Measurements from ENCODE around the gene RIMS4.

The RIMS4 gene

GRCh38 chr20:44736170-44737021, 74.0 kb downstream of the RIMS4 start:
- peak; percentile 79 for DNase-seq

- DNase-seq, result no peak
Observed at GRCh38 chr20:44735816-44736169, 74.6 kb downstream of the RIMS4 start.

DNA sequence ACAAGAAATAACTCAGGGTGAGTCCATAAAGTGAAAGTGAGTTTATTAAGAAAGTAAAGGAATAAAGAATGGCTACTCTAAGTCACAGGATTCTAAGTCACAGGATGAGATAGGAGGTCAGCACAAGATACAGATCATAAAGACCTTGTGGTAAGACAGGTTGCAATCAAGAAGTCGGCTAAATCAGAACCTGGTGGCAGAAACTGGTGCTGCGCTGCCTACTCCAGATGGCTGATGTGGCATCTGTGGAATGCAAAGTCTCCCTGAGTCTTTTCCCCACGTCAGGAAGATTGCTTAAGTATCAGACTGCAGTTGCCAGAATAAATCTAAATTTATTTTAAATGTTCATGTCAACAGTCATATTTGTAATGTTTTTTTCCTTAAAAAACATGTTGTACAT, 75.4 kb downstream of the RIMS4 start:
- no peak for DNase-seq

DNA sequence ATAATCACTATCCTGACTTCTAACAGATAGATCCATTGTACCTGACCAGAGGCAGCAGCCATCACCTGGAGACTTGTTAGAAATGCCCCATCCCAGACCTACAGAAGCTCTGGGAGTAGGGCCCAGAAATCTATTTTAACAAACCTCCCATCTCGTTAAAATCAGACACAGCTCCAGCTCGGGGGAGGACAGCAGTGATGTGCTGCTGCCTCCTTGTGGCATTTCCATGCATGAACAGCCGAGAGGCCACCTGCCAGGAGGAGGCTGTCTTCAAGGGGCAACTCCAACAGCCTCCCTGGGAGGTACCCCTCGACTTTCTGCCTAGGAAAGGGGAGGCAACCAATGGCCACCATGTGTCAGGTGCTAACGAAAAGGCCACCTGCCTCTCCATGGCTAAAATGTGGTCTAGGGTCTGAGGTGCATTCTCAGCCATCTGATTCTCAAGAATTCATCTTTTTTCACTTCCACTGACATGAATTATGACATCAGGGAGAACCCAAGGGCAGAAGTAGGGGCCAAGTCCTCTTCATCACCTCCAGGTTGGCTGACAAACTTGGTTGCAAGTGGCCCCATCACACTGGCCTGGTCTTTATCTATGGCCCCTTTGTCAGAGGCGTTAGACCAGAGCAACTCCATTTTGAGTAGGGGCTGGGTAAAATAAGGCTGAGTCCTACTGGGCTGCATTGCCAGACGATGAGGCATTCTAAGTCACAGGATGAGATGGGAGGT, 76.8 kb downstream of the RIMS4 start:
- DNase-seq, result peak; percentile 65

- DNase-seq, result no peak
Observed at GRCh38 chr20:44732327-44732726, 78.0 kb downstream of the RIMS4 start.

DNA sequence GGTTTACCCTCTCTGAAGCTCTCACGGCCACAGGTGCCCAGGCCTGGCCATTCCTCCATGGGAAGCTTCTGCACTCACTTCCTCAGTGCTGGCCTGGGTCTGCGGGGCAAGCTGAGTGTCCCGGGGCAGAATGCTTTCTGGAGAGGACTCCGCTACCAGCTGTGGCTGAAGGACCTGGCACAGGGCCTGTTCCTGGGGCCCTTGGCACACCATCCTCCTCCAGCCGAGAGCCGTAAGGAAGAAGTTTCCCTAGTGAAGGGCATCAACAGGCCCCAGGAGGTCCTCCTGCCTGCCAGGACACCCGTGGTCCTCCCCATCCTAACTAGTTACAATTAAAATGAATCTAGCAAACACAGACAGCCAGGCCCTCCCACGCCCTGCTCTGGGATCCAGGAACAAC, 78.7 kb downstream of the RIMS4 start:
- DNase-seq, result no peak

DNA sequence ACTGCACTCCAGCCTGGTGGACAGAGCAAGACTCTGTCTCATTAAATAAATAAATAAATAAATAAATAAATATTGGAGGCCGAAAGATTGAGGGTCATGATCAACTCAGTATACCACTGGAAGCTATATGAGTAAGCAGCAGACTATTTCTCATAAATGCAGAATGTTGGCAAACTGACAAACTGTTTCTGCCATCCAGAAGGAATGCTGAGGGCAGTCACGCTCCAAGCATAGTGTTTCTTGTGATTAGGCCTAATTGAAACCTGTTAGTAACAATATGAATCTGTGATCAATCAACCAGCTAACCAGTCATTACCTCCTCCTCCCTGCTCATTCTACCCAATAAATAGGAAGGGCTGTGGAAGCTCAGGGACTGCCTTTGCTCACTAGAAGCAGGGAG, 79.9 kb downstream of the RIMS4 start:
- no peak for DNase-seq

DNA sequence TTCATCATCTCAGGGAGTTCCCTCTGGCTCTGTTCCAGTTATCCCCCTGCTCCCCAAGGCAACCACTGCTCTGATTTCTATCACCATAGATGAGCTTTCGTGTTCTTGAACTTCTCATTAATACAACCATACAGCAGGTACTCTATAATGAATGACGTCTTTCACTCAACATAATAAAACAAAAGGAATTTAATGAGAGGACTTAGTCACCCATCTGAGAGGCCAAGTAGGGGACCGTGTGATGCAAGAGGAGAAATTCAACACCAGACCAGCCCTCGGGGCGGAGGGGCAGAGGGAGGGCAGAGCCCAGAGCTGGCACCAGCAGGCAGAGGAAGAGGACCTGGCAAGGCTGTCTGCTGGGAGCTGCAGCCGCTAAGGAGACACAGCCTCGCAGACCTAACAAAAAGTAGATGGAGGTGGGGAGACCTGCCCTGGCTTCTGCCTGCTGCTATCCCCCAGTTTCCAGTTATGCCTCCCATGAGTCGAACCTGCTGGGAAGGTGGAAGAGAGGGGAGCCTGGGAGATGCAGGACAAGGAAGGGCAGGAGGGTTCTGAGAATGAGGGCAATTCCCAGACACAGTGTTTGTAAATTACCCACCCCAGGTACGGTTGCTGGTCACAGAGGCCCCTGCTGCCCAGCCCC, 81.4 kb downstream of the RIMS4 start:
- DNase-seq, result no peak

DNA sequence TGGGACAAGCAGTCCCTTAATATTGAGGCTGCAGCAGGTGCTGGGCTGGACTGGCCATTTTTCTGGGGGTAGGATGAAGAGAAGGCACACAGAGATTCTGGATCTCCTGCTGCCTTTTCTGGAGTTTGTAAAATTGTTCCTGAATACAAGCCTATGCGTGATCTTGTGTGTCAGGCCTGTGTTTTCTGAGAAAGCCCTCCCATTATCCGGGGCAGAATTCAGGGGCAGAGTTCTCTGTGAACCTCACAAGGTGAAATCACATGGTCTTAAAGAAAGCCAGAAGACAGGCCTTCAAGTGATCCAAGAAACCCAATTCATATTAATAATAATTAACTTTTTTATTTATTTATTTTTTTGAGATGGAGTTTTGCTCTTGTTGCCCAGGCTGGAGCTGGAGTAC, 82.7 kb downstream of the RIMS4 start:
- DNase-seq, result no peak

- no peak for DNase-seq
Observed at GRCh38 chr20:44727039-44727438, 83.3 kb downstream of the RIMS4 start.

DNA sequence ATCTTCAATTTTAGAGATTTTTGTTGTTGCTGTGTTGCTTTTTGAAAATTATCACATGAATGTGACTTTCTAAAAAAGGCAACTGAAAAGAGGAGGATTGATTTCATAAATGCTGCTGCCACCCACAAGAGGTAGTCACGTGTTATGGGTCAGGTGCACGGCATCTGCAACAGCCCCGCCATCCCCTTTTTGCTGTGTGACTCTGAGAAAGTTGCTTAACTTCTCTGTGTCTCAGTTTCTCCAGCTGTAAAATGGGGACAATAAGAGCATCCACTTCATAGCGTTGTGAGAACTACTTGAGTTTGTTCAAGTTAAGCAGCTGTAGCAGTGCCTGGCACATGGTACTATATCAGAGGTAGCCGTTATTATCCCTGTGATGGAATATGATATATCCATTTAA, 84.5 kb downstream of the RIMS4 start:
- DNase-seq, result no peak

- DNase-seq, result no peak
Observed at GRCh38 chr20:44724423-44725091, 85.8 kb downstream of the RIMS4 start.

- no peak for DNase-seq
Observed at GRCh38 chr20:44723798-44724362, 86.5 kb downstream of the RIMS4 start.

DNA sequence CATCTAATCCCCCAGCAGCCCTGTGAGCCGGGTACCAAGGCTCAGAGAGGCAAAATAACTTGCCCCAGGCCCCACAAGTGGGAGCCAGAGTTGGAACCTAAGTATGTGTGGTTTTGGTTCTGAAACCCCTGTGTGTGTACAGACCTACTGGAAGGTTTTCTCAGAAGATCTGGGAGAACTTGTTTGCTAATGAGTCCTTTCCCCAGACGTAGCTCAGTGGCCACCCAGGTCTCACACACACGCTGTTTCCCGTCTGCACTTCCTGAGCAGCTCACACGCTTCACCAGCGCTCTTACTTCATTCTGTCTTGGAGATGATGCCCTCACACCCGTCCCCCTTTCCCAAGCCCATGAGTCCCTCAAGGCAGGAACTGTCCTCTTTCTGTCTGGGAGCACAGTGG, 87.0 kb downstream of the RIMS4 start:
- no peak for DNase-seq

DNA sequence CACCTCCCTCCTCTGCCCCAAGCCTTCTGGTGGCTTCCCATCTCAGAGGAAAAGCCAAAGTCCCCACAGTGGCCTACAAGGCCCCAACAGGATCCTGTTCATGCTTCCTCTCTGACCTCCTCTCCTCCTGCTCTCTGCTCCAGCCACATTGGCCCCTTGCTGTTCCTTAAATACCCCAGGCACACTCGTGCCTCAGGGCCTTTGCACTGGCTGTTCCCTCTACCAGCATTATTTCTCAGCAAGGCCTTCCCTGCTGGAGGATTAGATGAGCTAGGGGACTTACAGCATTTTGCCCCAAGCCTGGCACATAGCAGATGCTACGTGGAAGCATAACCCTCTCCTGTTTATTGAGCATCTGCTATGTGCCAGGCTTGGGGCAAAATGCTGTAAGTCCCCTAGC, 87.4 kb downstream of the RIMS4 start:
- no peak for DNase-seq

- no peak for DNase-seq
Observed at GRCh38 chr20:44721785-44722054, 88.6 kb downstream of the RIMS4 start.

DNA sequence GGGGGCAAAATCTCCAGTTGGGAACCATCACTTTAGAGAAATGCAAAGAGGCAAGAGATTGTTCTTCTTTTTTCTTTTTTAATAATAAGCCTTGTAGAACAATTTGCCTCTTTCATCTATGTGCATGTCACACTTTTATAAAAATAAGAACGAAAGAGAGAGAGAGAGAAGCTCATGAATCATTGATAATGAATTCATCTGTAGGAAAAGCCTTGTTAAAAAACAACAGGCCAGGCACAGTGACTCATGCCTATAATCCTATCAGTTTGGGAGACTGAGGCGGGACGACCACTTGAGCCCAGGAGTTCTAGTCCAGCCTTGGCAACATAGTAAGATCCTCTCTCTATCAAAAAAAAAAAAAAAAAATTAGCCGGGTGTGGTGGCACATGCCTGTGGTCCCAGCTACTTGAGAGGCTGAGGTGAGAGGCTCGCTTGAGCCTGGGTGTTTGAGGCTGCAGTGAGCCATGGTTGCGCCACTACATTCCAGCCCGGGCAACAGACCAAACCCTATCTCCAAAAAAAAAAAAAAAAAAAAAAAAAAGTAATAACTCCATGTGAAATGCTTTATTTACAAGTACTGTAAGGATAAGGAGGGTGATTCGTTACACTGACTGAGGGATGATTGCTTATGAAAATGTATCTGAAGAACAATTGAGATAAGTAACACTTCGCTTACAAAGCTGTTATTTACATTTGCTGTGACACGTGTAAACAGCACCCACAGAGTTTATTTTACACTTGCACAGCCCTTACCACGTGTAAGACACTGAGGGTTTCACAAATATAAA, 89.2 kb downstream of the RIMS4 start:
- DNase-seq, result no peak

DNA sequence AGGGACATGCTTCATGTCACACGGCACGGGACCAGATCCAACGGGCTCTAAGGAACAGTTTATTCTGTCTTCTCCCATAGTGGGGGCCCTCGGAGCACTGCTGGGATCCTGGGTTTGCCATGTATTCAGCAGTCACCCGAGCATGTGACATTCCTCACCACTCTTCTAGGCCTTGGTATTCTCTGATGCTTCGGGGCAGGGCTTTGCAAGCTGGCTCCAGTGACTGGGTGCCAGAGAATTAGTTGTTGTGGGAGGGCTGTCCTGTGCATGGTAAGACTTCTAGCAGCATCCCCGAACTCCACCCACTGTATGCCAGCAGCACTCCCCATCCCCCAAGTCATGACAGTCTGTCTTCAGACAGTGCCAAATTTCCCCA, 89.7 kb downstream of the RIMS4 start:
- DNase-seq, result no peak

DNA sequence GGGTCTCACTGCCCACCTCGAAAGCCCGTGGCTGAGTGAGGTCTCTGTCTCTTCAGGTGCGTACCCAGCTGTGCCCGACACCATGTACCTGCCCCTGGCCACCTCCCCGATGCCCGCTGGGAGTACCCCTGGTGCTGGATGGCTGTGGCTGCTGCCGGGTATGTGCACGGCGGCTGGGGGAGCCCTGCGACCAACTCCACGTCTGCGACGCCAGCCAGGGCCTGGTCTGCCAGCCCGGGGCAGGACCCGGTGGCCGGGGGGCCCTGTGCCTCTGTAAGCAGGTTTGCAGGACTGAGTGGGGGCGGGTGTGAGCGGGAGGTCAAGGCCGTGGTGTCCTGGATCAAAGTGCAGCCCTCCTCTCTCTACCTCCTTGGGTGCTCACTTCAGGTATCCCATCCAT, 90.5 kb downstream of the RIMS4 start:
- no peak for DNase-seq

DNA sequence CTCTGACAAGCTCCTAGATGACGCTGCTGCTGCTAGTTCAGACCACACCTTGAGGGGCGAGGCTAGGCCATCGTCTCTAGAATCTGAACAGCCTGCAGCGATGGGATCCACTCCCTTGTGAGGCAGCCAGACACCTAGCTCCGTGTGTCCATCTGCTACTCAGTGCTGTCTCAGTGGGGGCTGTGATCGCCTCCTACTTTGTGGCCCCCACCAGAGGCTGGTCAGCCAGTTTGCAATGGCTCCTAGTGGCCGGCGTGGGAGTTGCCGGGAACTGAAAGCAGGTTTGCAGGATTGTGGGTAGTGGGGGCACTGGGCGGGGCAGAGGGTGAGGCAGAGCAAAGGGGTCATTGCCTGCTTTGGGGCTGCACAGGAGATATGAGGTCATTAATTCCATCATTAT, 92.4 kb downstream of the RIMS4 start:
- DNase-seq, result no peak

GRCh38 chr20:44716309-44717106, 93.8 kb downstream of the RIMS4 start:
- no peak for DNase-seq
